HG03196 (cell line): ENCODE results near the gene ZFP64.
"Not testable (repeated sequence)": the region's sequence is repeated elsewhere in the genome, so short reads cannot be mapped to it uniquely, and the experiment has no call there.

Source experiments
- ATAC-seq: cut with Tn5 transposase; IDR thresholded peaks from one replicate; pipeline ENCODE4 v1.9.1; 2021; ENCODE audit not compliant: unreplicated experiment

ZFP64 gene

DNA sequence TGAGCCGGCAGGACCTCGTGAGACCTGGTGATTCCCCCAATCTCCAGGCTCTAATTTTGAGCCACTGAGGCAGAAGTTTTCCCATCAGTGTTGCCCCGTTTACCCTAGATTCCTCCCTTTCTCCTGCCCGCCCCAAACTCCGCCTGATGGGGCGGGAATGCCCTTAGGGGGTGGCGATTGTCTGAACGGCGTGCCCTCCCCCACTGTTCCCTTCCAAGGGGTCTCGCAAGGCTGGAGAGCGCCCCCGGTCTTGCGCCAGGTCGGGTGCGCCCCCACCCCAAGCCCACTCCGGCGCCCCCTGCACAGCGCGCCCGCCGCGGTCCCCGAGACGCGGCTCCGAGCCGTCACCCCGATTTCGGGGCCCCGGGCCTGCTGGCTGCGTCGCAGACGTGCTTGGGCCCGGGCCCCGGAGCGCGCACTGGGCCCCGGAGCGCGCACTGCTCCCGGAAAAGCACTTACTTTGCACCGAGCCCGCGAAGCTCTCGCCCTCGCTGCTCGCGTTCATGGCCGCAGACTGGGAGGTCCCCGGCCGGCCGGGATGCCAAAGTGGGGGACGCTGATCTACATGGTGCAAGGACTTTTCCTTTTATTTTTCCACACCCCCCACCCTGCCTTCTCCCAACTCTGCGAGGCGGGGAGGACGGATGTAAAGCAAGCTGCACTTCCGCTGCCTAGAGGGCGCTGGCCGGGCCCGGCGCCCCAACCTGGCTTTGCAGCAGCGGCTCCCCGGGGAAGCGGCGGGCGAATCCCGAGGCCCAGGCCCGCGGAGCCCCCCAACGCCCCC, at the start of gene ZFP64:
Gene ZFP64, minus strand, starts transcription at position 648 of the 784 bp plus-strand sequence. Its CDS starts 143 bp downstream, at position 505.
- ATAC-seq = peak; percentile 76

GRCh38 chr20:52240802-52241201, 49.2 kb upstream of the ZFP64 start:
- no peak for ATAC-seq

- ATAC-seq = no peak
These were observed 47.5 kb upstream of the ZFP64 start for GRCh38 chr20:52239102-52239501.

DNA sequence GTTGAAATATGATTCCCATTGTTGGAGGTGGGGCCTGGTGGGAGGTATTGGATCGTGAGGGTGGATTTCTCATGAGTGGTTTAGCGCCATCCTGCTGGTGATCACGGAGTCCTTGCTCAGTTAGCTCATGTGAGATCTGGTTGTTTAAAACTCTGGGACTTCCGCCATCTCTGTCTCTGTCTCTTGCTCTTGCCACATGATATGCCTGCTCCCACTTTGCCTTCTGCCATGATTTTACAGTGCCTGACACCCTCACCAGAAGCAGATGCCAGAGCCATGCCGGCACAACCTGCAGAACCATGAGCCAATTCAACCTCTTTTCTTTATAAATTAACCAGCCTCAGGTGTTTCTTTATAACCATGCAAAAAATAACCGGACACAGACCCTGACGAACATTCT, 44.7 kb upstream of the ZFP64 start:
- no peak for ATAC-seq

- ATAC-seq = no peak
These were observed 43.5 kb upstream of the ZFP64 start for GRCh38 chr20:52235129-52235528.

GRCh38 chr20:52234302-52235045, 42.9 kb upstream of the ZFP64 start:
- no peak for ATAC-seq

DNA sequence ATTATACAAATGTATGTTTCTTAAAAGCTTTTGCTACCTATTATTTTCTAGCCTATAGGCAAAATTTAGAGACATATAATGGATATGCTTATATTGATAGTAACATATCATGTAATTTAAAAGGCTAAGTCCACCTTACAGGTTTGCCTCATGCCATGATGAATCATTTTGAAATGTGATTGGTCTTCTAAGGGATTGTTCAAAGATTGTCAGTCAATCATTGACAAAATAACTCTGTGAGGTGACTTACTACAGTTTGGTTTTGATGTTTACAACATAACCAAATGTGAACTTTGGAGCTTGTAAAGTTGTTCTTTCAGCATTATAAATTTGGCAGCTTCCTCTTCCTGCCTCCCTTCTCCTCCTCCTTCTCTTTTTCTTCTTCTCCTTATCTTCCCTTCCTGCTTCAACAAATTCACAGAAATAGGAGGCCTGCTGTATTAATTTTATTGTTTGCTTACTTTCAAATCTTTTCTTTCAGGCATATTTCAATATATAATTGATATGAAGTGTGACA, 39.7 kb upstream of the ZFP64 start:
- no peak for ATAC-seq

DNA sequence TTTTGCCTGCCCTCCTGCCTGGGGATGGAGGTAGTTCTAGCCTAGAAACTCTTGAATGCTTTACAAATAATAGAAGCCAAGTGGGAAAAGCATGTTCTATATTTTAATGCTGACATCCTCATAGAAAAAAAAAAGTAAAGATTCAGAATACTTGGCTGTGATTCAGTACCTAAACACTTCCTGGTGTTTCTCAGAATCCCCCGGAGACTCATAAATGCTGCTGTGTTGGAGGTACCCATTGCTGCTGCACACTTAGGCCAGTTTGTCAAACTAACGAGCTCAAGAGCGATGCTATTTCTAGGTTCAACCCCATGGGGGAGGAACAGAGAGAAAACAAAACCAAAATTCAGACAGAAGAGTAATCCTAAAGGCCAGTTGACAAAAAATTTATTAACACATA, 38.8 kb upstream of the ZFP64 start:
- ATAC-seq = no peak

DNA sequence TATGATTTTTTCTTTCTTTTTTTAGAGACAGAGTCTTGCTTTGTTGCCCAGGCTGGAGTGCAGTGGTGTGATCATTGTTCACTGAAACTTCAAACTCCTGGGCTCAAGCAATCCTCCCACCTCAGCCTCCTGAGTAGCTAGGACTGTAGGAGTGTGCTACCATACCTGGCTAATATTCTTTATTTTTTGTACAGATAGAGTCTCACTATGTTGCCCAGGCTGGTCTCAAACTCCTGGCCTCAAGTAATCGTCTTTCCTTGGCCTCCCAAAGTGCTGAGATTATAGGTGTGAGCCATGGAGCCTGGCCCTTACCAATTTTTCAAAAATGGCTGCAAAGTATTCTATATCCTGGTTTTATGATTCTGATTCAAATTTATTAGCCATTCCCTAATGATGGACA, 37.8 kb upstream of the ZFP64 start:
- not testable (repeated sequence) for ATAC-seq

GRCh38 chr20:52226370-52226769, 34.8 kb upstream of the ZFP64 start:
- ATAC-seq = no peak

- no peak for ATAC-seq
These were observed 33.3 kb upstream of the ZFP64 start for GRCh38 chr20:52224920-52225319.

DNA sequence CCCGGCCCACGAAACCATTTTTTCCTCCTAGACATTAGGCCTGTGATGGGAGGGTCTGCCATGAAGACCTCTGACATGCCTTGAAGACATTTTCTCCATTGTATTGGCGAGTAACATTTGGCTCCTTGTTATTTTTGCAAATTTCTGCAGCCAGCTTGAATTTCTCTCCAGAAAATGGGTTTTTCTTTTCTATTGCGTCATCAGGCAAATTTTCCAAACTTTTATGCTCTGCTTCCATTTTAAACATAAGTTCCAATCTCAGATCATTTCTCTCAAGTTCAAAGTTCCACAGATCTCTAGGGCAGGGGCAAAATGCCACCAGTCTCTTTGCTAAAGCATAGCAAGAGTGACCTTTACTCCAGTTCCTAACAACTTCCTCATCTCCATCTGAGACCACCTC, 29.8 kb upstream of the ZFP64 start:
- ATAC-seq = not testable (repeated sequence)

GRCh38 chr20:52220891-52221290, 29.3 kb upstream of the ZFP64 start:
- not testable (repeated sequence) for ATAC-seq

DNA sequence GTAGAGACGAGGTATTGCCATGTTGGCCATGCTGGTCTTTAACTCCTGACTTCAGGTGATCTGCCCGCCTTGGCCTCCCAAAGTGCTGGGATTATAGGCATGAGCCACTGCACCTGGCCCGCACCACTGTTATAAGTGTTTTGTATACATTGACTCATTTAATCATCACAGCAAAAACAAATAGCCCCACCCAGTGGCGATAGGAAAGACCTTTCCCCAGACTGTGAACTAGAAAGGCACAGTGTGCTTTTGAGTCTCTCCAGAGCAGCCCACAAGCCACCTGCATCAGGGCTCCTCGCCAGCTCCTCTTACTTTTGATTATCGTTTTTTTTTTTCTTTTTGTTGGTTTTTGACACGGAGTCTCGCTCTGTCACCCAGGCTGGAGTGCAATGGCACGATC, 27.9 kb upstream of the ZFP64 start:
- no peak for ATAC-seq

GRCh38 chr20:52217689-52218395, 26.3 kb upstream of the ZFP64 start:
- no peak for ATAC-seq

DNA sequence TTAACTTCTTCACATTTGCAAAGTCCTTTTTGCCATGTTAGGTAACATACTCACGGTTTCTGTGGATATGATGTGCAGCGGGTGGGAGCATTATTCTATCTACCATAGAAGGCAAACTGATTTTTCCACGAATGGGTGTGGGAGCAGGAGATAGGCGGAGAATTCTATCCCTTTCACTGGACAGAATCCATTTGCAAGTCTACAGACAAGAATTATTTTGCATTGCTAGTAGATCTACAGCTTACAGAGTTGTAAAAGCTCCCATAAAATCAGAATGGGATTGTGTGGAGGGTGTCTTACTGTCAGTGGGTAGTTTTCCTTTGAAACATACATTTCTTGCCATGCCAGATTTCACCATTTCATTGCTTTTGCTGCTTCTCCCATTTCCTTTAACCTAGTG, 22.4 kb upstream of the ZFP64 start:
- no peak for ATAC-seq

GRCh38 chr20:52212943-52213342, 21.4 kb upstream of the ZFP64 start:
- ATAC-seq = no peak

GRCh38 chr20:52210037-52210990, 18.7 kb upstream of the ZFP64 start:
- ATAC-seq = no peak

DNA sequence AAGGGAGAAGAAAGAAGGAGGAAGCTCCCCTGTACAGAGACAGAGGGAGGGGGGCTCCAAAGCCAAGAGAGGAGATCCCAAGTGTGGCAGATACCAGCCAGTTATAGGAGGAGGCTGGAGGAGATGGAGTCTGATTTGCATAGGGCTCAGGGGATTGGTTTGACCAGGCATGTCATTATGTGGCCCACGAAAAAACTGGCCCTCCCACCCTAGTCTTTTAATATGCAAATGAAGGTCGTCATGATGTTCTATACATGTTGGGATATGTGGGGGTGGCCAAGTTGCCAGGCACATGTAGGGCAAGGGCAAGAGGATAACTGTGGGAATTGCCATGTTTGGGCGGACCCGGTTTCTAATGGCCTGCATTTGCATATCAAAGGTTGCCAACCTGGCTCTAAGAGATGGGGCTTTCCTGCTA, 17.6 kb upstream of the ZFP64 start:
- no peak for ATAC-seq
